Ishikawa (cell line): ENCODE measurements around the gene SUN3.
A peak's percentile ranks its signal among the peaks of the same experiment; 100 is the strongest.

Source experiments
- CEBPB ChIP-seq: IDR thresholded peaks from 2 replicates; pipeline ENCODE4 v1.6.1; 2012
- CREB1 ChIP-seq: IDR thresholded peaks from 2 replicates; pipeline ENCODE4 v1.6.1; 2012; ENCODE audit warnings: low read depth
- EGR1 ChIP-seq: IDR thresholded peaks from 2 replicates; pipeline ENCODE4 v1.6.1; 2012
- EP300 ChIP-seq: IDR thresholded peaks from 2 replicates; pipeline ENCODE4 v1.6.1; 2012; ENCODE audit warnings: borderline replicate concordance
- FOXM1 ChIP-seq: IDR thresholded peaks from 2 replicates; pipeline ENCODE4 v1.6.1; 2012; ENCODE audit warnings: low read depth, borderline replicate concordance
- MAX ChIP-seq: IDR thresholded peaks from 2 replicates; pipeline ENCODE4 v1.6.1; 2012
- NFIC ChIP-seq: IDR thresholded peaks from 2 replicates; pipeline ENCODE4 v1.6.1; 2012
- RAD21 ChIP-seq: IDR thresholded peaks from 2 replicates; pipeline ENCODE4 v1.6.1; 2012; ENCODE audit warnings: low read depth
- REST ChIP-seq: IDR thresholded peaks from 2 replicates; pipeline ENCODE4 v1.6.1; 2012; ENCODE audit warnings: low read depth, mild to moderate bottlenecking
- TAF1 ChIP-seq: IDR thresholded peaks from 2 replicates; pipeline ENCODE4 v1.6.1; 2012; ENCODE audit warnings: low read depth, mild to moderate bottlenecking
- TCF12 ChIP-seq: IDR thresholded peaks from 2 replicates; pipeline ENCODE4 v1.6.1; 2012; ENCODE audit warnings: low read depth
- TEAD4 ChIP-seq: IDR thresholded peaks from 2 replicates; pipeline ENCODE4 v1.6.1; 2012
- USF1 ChIP-seq: IDR thresholded peaks from 2 replicates; pipeline ENCODE4 v1.6.1; 2012
- YY1 ChIP-seq: IDR thresholded peaks from 2 replicates; pipeline ENCODE4 v1.6.1; 2012; ENCODE audit warnings: low read depth
- ZBTB7A ChIP-seq: IDR thresholded peaks from 2 replicates; pipeline ENCODE4 v1.6.1; 2012; ENCODE audit warnings: low read depth

SUN3 gene

GRCh38 chr7:47968847-47969774 lies 59.8 kb downstream of the SUN3 start:
- TF ChIP-seq ZBTB7A (no peak), RAD21 (peak; percentile 62)

GRCh38 chr7:47967708-47968107 lies 61.2 kb downstream of the SUN3 start:
- TF ChIP-seq TCF12 (no peak), FOXM1 (no peak), CEBPB (no peak)

GRCh38 chr7:47967123-47967522 lies 61.8 kb downstream of the SUN3 start:
- no peak for TF ChIP-seq EGR1
- no peak for TF ChIP-seq ZBTB7A
- no peak for TF ChIP-seq YY1
- no peak for TF ChIP-seq TCF12
- TF ChIP-seq NFIC: no peak
- no peak for TF ChIP-seq TAF1
- TF ChIP-seq MAX: no peak
- no peak for TF ChIP-seq CREB1
- TF ChIP-seq EP300: no peak
- TF ChIP-seq REST: no peak
- no peak for TF ChIP-seq CEBPB
- TF ChIP-seq FOXM1: no peak
- no peak for TF ChIP-seq TEAD4
- TF ChIP-seq USF1: no peak
- TF ChIP-seq RAD21: no peak

GRCh38 chr7:47965456-47965855 lies 63.5 kb downstream of the SUN3 start:
- TF ChIP-seq FOXM1: no peak
- TF ChIP-seq EGR1: no peak
- no peak for TF ChIP-seq USF1
- TF ChIP-seq CEBPB: no peak
- TF ChIP-seq TAF1: no peak
- TF ChIP-seq NFIC: no peak
- no peak for TF ChIP-seq TEAD4
- TF ChIP-seq YY1: no peak
- TF ChIP-seq ZBTB7A: no peak
- TF ChIP-seq REST: no peak
- no peak for TF ChIP-seq RAD21
- TF ChIP-seq EP300: no peak
- no peak for TF ChIP-seq MAX
- TF ChIP-seq CREB1: no peak
- no peak for TF ChIP-seq TCF12

GRCh38 chr7:47962262-47962661 lies 66.6 kb downstream of the SUN3 start:
- TF ChIP-seq NFIC (peak; percentile 8; the same call in 1 of the 2 replicates), MAX (no peak)

GRCh38 chr7:47957156-47957555 lies 71.8 kb downstream of the SUN3 start:
- TF ChIP-seq NFIC (no peak), CREB1 (no peak), MAX (no peak), FOXM1 (no peak), CEBPB (no peak), REST (no peak)
